Activated naive CD4-positive, alpha-beta T cell treated with anti-CD3 and anti-CD28 coated beads, Interleukin-2, amount 50 U/mL, for 24 hours (primary cell): Measurements from ENCODE around the gene CNTN5.

Source experiments
- H3K27ac Mint-ChIP-seq: one replicate; pipeline ENCODE4 v1.8.0; 2021; ENCODE audit warnings: mild to moderate bottlenecking, mixed read lengths
- H3K27me3 Mint-ChIP-seq: one replicate; pipeline ENCODE4 v1.8.0; 2021; ENCODE audit warnings: mixed read lengths
- H3K36me3 Mint-ChIP-seq: one replicate; pipeline ENCODE4 v1.8.0; 2021; ENCODE audit warnings: mixed read lengths
- H3K4me1 Mint-ChIP-seq: one replicate; pipeline ENCODE4 v1.8.0; 2021; ENCODE audit warnings: mixed read lengths
- H3K4me3 Mint-ChIP-seq: one replicate; pipeline ENCODE4 v1.8.0; 2021; ENCODE audit warnings: mild to moderate bottlenecking, mixed read lengths
- H3K9me3 Mint-ChIP-seq: one replicate; pipeline ENCODE4 v1.8.0; 2021; ENCODE audit warnings: mixed read lengths

Gene CNTN5

DNA sequence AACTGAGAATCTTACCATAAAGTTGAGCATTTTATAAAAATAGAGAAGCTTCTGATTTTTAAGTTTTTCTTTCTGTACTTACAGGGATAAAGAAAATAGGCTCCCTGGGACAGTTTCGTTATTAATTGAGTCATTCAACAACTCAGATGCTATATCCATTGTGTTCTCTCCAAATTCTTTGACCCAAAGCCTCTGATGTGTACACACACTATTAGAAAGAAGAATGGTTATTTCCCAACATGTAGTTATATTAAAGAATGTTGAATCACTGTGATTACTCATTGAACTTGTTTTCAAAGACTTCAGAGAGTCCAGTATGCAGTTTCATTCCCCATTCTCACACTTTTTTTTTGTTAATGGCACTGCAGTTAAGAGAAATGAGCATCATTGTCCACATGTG is 932.1 kb downstream of the CNTN5 start:
- no peak overlapping the region for H3K4me3 Mint-ChIP-seq
- no peaks in the 10 kb centered on the region for H3K27me3 Mint-ChIP-seq
- peaks cover 6% of the 10 kb centered on the region for H3K9me3 Mint-ChIP-seq
- no peaks in the 10 kb centered on the region for H3K36me3 Mint-ChIP-seq
- H3K4me1 Mint-ChIP-seq: no peaks in the 10 kb centered on the region
- no peak overlapping the region for H3K27ac Mint-ChIP-seq

DNA sequence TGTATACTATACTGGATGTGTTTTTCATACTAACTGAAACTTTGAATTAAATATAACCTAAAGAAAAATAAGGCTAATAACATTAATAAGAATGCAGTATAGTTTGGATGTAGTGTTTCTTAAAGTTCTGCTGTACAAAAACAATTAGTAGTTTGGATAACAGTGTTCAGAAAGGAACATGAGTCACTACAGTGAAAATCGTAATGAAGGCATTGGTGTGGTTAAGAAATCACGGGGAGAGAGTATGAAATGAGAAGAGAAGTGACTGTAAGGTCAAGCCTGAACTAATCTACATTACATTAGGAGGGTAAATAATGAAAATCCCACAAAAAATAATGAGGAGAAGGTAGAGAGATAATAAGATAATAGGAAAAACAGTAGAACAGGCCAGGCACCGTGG is 939.8 kb downstream of the CNTN5 start:
- Mint-ChIP-seq H3K4me3 (no peak overlapping the region), H3K27me3 (no peaks in the 10 kb centered on the region), H3K4me1 (no peaks in the 10 kb centered on the region), H3K36me3 (no peaks in the 10 kb centered on the region), H3K9me3 (peaks cover 13% of the 10 kb centered on the region), H3K27ac (no peak overlapping the region)

DNA sequence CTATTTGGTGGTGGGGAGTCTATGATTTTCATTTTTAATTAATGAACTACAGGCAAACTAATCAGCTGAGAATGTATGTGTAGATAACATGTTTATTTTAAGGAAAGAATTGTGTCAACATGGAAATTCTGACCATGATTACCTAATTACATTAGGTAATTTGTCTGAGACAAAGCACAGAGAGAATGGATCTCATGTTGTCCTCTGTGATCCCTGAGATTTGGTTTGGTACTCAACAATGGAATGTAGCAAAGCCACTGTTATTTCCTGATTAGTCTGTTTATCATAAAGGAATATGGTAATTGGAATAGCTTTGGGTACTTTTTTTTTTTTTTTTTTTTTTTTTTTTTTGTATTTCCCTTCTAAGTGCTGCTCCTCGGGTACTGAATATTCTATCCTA is 947.6 kb downstream of the CNTN5 start:
- H3K27ac Mint-ChIP-seq: no peak overlapping the region
- H3K4me3 Mint-ChIP-seq: no peak overlapping the region
- no peaks in the 10 kb centered on the region for H3K27me3 Mint-ChIP-seq
- H3K9me3 Mint-ChIP-seq: peaks cover under 1% of the 10 kb centered on the region
- H3K4me1 Mint-ChIP-seq: no peaks in the 10 kb centered on the region
- H3K36me3 Mint-ChIP-seq: no peaks in the 10 kb centered on the region

DNA sequence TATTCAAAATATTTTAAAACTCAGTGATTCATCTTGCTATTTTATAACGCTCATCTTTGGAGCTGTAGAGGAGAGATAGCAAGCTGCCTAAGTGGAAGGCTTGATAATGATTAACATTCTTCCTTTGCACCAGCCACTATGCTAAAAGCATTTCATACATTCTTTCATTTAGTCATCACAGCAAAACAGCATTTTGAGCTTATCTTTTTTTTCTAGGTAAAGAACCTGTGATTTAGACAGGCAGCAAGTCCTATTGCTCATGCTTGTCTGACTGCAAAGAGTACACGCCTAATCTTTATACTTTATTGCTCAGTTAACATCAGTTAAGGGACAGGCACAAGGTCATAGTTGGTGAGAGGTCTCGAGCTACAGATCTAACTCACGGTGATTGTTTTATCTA is 953.2 kb downstream of the CNTN5 start:
- peaks cover 5% of the 10 kb centered on the region for H3K9me3 Mint-ChIP-seq

DNA sequence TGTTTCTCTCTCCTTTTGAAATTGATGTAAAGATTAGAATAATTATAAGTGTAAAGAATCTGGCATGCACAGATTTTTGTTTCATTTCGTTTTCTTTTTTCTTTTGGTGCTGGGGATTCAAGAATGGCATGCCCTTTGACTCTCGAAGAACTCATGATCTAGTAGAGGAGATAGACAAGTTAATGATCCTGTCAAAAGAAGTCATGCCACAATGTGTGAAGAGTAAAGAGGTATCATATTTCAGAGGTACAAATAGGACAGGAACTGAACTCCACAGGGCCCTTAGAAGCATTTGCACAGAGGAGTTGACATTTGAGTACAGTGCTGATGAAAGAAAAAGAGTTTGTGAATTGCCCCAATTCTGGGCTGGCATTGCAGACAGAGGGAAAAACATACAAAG is 958.3 kb downstream of the CNTN5 start:
- no peaks in the 10 kb centered on the region for H3K27me3 Mint-ChIP-seq
- no peak overlapping the region for H3K4me3 Mint-ChIP-seq
- H3K27ac Mint-ChIP-seq: no peak overlapping the region
- no peaks in the 10 kb centered on the region for H3K4me1 Mint-ChIP-seq
- no peaks in the 10 kb centered on the region for H3K36me3 Mint-ChIP-seq
- H3K9me3 Mint-ChIP-seq: peaks cover 3% of the 10 kb centered on the region

More for the DNA sequence above, 953.2 kb downstream of the CNTN5 start:
- no peaks in the 10 kb centered on the region for H3K4me1 Mint-ChIP-seq
- H3K4me3 Mint-ChIP-seq: no peak overlapping the region
- no peaks in the 10 kb centered on the region for H3K36me3 Mint-ChIP-seq
- no peaks in the 10 kb centered on the region for H3K27me3 Mint-ChIP-seq
- H3K27ac Mint-ChIP-seq: no peak overlapping the region

DNA sequence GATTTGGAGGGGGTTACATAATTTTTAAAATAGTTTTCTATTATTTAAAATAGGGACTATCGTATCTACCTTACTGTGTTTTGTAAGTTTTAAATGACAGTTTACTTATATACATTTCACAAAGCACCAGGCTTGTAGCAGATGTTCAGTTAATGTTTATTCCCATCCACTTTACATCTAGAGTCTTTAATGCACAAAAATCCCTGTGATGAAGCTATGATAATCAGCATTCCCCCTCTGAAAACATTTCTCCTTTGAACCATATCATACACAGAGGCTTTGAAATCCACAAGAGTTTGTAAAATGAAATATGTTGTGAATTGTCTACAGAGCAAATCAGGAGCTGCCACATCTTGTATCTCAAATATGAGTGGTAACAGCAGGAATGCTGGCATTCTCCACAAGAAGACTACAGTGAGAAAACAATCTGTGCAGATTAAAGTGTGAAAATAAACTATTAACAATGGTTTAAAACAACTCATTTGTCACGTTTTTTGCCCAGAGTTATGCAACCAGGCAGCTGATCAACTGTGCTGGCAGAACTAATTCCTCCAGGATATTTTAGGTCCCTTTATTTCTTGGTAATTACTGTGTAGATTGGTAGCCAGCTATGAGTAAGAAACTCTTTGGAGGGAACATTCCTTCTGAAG is 967.2 kb downstream of the CNTN5 start:
- peaks cover 7% of the 10 kb centered on the region for H3K9me3 Mint-ChIP-seq
- no peaks in the 10 kb centered on the region for H3K36me3 Mint-ChIP-seq
- no peaks in the 10 kb centered on the region for H3K4me1 Mint-ChIP-seq
- no peak overlapping the region for H3K27ac Mint-ChIP-seq
- H3K27me3 Mint-ChIP-seq: no peaks in the 10 kb centered on the region
- no peak overlapping the region for H3K4me3 Mint-ChIP-seq

DNA sequence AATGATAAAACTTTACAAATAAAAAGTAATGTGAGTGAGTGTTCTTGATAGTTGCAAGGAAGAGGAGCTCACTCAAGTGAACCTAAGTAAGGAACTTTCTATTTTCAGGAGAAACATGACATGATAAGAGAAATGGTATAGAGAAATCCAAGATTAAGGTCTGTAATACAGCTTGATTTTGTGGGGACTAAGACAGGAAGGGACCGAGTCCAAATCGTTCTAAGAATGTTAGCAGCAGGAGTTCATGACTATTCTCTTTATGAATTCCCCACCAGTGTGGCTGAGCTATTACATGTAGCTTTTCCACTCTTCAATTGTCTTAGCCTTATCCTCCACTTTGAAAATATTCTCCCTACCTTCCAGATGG is 967.7 kb downstream of the CNTN5 start:
- no peaks in the 10 kb centered on the region for H3K4me1 Mint-ChIP-seq

DNA sequence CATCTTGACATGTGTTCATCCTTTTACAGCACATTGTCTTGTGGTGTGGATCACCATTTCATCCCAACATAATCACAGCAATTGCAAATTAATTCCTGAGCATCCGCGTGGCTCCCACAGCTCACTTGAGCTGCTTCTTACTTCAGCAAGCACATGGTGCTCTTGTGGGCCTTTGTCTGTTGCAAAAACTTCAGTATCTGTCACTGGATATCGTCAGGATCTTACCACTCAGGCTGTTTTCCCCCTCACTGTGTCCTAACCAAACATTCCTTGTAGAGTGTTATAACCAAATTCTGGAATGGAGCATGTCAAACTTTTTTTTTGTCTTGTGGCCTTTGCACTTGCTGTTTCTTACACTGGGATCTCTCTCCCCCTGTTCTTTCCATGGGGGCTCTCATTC is 983.2 kb downstream of the CNTN5 start:
- Mint-ChIP-seq H3K27me3 (no peaks in the 10 kb centered on the region), H3K4me3 (no peak overlapping the region)

More for the DNA sequence above, 967.7 kb downstream of the CNTN5 start:
- H3K36me3 Mint-ChIP-seq: no peaks in the 10 kb centered on the region
- no peaks in the 10 kb centered on the region for H3K27me3 Mint-ChIP-seq
- no peak overlapping the region for H3K27ac Mint-ChIP-seq
- H3K9me3 Mint-ChIP-seq: peaks cover 6% of the 10 kb centered on the region
- H3K4me3 Mint-ChIP-seq: no peak overlapping the region

DNA sequence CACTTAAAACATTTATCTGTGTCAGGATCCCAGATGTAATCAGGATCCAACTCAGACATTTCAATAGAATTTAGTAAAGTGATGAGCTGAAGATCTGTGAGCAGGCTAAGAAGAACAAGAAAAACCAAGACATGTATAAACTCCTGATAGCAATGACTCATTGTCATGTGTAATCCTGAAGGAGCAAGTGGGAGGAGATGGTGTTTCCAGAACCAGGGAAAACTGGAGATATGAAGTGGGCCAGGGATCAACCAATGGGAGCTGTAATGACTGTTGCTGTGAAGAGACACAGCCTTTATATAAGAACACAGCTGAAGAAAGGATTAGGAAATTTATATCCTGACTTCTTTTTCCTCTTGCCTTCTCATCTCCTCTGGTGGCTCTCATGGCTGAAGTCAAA is 983.8 kb downstream of the CNTN5 start:
- Mint-ChIP-seq H3K4me1 (no peaks in the 10 kb centered on the region), H3K27ac (no peak overlapping the region), H3K4me3 (no peak overlapping the region), H3K9me3 (peaks cover 17% of the 10 kb centered on the region), H3K27me3 (no peaks in the 10 kb centered on the region), H3K36me3 (no peaks in the 10 kb centered on the region)

More for the DNA sequence above, 983.2 kb downstream of the CNTN5 start:
- no peaks in the 10 kb centered on the region for H3K36me3 Mint-ChIP-seq
- H3K9me3 Mint-ChIP-seq: peaks cover 12% of the 10 kb centered on the region
- H3K27ac Mint-ChIP-seq: no peak overlapping the region
- no peaks in the 10 kb centered on the region for H3K4me1 Mint-ChIP-seq

DNA sequence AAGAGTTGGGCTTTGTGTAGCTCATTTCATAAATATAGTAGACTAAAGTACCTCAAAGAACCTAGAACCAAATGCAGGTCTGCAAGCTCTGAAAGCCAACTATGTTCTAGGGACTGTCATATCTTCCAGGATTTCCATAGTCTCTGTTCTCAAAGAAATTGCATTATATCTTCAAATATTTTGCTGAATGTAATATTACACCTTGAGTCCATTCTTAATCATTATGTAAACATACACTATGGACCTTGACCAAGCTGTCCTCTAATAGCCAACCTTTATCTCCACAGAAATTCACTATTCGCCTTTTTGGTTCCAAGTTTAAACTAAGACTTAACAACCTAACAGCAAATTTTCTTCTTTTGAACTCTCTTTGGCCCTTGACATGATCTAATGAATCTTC is 987.7 kb downstream of the CNTN5 start:
- Mint-ChIP-seq H3K4me3 (no peak overlapping the region), H3K9me3 (peaks cover 20% of the 10 kb centered on the region), H3K27ac (no peak overlapping the region), H3K27me3 (no peaks in the 10 kb centered on the region), H3K4me1 (no peaks in the 10 kb centered on the region), H3K36me3 (no peaks in the 10 kb centered on the region)

DNA sequence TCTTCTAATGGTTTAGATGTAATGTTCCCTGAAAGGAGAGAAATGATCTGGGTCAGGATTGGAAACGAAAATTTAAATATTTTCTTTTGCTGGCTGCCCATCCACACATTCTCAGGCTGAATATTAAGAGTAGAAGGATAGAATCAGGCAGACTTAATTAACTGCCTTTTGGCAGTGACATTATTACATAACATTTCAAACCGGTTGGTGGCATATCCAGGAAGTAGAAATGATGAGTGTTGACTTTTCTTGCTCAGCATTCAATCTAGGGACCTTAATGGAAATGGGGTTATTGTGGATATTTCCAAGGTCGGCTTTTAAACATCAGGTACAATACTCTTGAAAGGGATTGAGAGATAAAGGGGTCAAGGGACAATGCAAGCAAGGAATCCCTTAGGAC is 989.0 kb downstream of the CNTN5 start:
- no peaks in the 10 kb centered on the region for H3K4me1 Mint-ChIP-seq
- H3K9me3 Mint-ChIP-seq: peaks cover 23% of the 10 kb centered on the region
- H3K36me3 Mint-ChIP-seq: no peaks in the 10 kb centered on the region
- H3K4me3 Mint-ChIP-seq: no peak overlapping the region
- no peaks in the 10 kb centered on the region for H3K27me3 Mint-ChIP-seq
- no peak overlapping the region for H3K27ac Mint-ChIP-seq

DNA sequence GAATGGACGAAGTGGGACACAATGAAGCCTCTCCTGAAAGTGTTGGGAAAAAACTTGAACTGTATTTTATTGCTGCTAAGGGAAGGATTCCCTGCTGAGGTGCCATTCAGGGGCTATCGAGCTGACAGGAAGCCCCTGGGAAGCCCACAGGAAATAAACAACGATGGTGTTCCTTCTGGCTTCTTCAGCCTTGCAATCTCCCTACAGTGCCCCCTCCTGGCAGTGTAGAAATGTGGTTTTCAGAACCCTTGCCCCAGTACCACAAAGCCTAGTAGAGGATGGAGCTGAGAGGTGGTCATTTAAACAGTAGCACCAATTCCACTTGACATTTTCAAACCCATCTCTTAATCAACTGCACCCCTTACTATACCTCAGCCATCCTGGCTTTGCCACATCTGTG is 989.6 kb downstream of the CNTN5 start:
- H3K9me3 Mint-ChIP-seq: peaks cover 23% of the 10 kb centered on the region
- no peak overlapping the region for H3K4me3 Mint-ChIP-seq
- H3K27me3 Mint-ChIP-seq: no peaks in the 10 kb centered on the region
- H3K4me1 Mint-ChIP-seq: no peaks in the 10 kb centered on the region
- no peak overlapping the region for H3K27ac Mint-ChIP-seq
- no peaks in the 10 kb centered on the region for H3K36me3 Mint-ChIP-seq

DNA sequence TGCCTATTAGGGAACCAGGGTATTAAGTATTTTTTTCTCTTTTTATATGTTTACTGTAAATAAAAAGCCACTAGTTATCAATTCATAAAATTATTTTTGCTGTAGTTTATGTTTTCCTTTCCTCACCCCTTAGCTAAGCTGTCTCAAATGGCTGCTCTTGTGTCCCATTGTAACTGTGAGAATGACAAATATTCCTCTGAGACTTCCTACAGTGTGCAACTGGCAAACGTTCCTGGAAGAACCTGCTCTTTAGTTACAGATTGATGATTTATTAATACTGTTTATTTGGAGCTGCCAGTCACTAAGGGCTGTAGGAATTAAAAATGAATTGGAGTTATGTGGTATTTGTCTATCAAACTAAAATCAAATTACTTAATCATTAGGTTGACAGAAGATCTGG is 990.9 kb downstream of the CNTN5 start:
- Mint-ChIP-seq H3K27me3 (no peaks in the 10 kb centered on the region), H3K36me3 (no peaks in the 10 kb centered on the region), H3K27ac (no peak overlapping the region), H3K4me3 (no peak overlapping the region), H3K9me3 (peaks cover 19% of the 10 kb centered on the region), H3K4me1 (no peaks in the 10 kb centered on the region)

DNA sequence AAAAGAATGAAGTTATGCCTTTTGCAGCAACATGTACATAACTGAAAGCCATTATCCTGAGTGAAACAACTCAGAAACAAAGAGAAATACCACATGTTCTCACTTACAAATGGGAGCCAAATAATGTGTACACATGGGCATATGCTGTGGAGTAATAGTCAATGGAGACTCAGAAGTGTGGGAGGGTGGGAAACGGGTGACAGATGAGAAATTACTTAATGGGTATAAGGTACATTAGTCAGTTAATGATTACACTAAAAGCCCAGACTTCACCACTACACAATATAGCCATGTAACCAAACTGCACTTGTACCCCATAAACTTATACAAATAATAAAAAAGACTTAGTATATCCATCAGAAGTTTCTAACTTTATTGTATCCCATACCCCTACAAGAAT is 992.3 kb downstream of the CNTN5 start:
- Mint-ChIP-seq H3K4me1 (no peaks in the 10 kb centered on the region), H3K27me3 (no peaks in the 10 kb centered on the region)

DNA sequence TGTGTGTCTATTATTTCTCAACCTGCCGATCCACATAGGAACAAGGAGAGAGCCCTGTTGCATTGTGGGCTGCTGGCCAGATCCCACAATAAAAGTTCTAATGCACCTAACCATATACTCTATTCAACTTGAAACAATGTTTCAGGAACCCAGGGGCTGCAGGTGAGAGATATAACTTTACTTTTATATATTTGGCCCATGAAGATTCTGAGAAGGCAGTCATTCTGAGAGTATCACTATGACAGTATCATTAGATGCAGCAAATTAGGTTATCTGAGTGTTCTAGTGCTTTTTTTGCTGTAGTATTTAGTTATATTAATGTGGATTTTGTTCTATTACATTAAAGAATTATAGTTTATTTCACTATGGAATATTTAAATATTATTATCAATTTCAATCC is 1011.2 kb downstream of the CNTN5 start:
- no peaks in the 10 kb centered on the region for H3K9me3 Mint-ChIP-seq
- H3K27me3 Mint-ChIP-seq: no peaks in the 10 kb centered on the region

More for the DNA sequence above, 992.3 kb downstream of the CNTN5 start:
- no peak overlapping the region for H3K4me3 Mint-ChIP-seq
- no peak overlapping the region for H3K27ac Mint-ChIP-seq
- no peaks in the 10 kb centered on the region for H3K36me3 Mint-ChIP-seq
- peaks cover 17% of the 10 kb centered on the region for H3K9me3 Mint-ChIP-seq

DNA sequence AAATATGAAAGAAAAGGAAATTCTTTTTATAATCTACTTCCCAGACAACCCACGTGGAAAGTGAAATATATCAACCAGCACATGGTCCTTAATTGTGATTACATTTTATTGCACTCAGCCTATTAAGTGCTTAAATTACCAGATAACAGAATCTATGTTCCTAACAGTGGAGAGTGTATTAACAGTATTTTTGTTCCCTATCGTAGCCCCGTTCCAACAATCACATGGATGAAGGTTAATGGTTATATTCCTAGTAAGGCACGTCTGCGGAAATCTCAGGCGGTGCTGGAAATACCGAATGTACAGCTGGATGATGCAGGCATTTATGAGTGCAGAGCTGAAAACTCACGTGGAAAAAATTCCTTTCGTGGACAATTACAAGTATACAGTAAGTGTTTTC is 1040.3 kb downstream of the CNTN5 start:
- Mint-ChIP-seq H3K9me3 (peaks cover 17% of the 10 kb centered on the region), H3K27ac (no peak overlapping the region), H3K36me3 (no peaks in the 10 kb centered on the region), H3K27me3 (no peaks in the 10 kb centered on the region), H3K4me1 (no peaks in the 10 kb centered on the region), H3K4me3 (no peak overlapping the region)

More for the DNA sequence above, 1011.2 kb downstream of the CNTN5 start:
- H3K27ac Mint-ChIP-seq: no peak overlapping the region
- no peak overlapping the region for H3K4me3 Mint-ChIP-seq
- H3K4me1 Mint-ChIP-seq: no peaks in the 10 kb centered on the region
- no peaks in the 10 kb centered on the region for H3K36me3 Mint-ChIP-seq

DNA sequence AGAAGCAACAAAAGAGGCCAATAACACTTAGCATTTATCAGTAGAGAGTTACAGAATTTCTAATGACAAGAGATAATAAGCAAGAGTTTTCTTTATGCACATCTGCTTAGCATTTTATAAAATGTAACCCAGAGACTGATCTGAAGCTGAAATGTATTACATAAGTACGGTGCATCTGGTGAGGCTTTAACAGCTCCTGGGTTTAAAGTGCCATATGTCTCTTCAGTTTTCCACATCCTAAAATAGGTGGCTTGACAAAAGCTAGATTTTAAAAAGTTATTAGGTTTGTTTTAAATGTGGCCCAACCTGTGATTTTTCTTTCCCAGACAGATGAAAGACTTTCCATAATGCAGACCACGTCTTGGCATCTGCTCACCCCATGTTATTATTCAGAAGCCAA is 1045.7 kb downstream of the CNTN5 start:
- Mint-ChIP-seq H3K27me3 (no peaks in the 10 kb centered on the region), H3K27ac (no peak overlapping the region), H3K36me3 (no peaks in the 10 kb centered on the region), H3K4me1 (no peaks in the 10 kb centered on the region), H3K9me3 (peaks cover 4% of the 10 kb centered on the region), H3K4me3 (no peak overlapping the region)
